Upper lobe of left lung (tissue), 6 donors: ENCODE measurements around the gene COG6. TPM values are rescaled to one million over a fixed set of nuclear protein-coding genes. Genes with fewer than 3 reads are reported as not detected.

ENCODE experiments used
- ATAC-seq, 2 donors: fragments of 200-7000 bp; cut with Tn5 transposase; one replicate each; pipeline ENCODE4 v1.9.1; 2022; ENCODE audit warnings: mild to moderate bottlenecking in 2 of 2, moderate library complexity in 2 of 2; ENCODE audit not compliant: low FRiP score in 2 of 2
- DNase-seq, 2 donors: peaks; one replicate each; pipeline ENCODE4 v3.0.0-alpha.2; 2019 to 2020
- H3K27ac ChIP-seq, 4 donors: fragments of 200-600 bp; sonication (generic); one replicate each; pipeline ENCODE4 v1.5.1; 2016 to 2019
- H3K27me3 ChIP-seq, 4 donors: fragments of 200-600 bp; sonication (generic); one replicate each; pipeline ENCODE4 v1.5.1; 2017 to 2019
- H3K36me3 ChIP-seq, 4 donors: fragments of 200-600 bp; sonication (generic); one replicate each; pipeline ENCODE4 v1.5.1; 2016 to 2019
- H3K4me1 ChIP-seq, 4 donors: fragments of 200-600 bp; sonication (generic); one replicate each; pipeline ENCODE4 v1.5.1; 2018 to 2019
- H3K4me3 ChIP-seq, 4 donors: fragments of 200-600 bp; sonication (generic); one replicate each; pipeline ENCODE4 v1.5.1; 2017 to 2019; ENCODE audit warnings: mild to moderate bottlenecking in 2 of 4, moderate library complexity in 1 of 4
- H3K9me3 ChIP-seq, 4 donors: fragments of 200-600 bp; sonication (generic); one replicate each; pipeline ENCODE4 v1.5.1; 2018 to 2019
- EP300 ChIP-seq, 4 donors: sonication (generic); formaldehyde crosslinking; IDR thresholded peaks; one replicate each; pipeline ENCODE4 v1.5.1; 2017; ENCODE audit warnings: antibody characterized with exemption in 4 of 4, control low read depth in 2 of 4
- POLR2A ChIP-seq, 4 donors: fragments of 450-650 bp; IDR thresholded peaks; one replicate each; pipeline ENCODE4 v1.5.1; 2016 to 2017; ENCODE audit warnings: antibody characterized with exemption in 4 of 4, mild to moderate bottlenecking in 2 of 4
- POLR2AphosphoS5 ChIP-seq, 2 donors: sonication (generic); formaldehyde crosslinking; IDR thresholded peaks; one replicate each; pipeline ENCODE4 v1.5.1; 2017; ENCODE audit warnings: antibody characterized with exemption in 2 of 2
- WGBS, 2 donors: methylation state at CpG; one replicate each; pipeline ENCODE4 v1.1.5; 2017 to 2018; 5-methylcytosine and 5-hydroxymethylcytosine counted together
- total RNA-seq, 6 donors: library from RNA; depleted of rRNA in 4 of 6; stranded (reverse); fragments of >200 nt in 4 of 6; gene quantifications; one replicate each; pipeline versions ENCODE4 v1.1.0 to v1.2.1, GENCODE V29; 2016 to 2021
- TF ChIP-seq, protein P1 (sequence below), 6 experiments: fragments of 450-650 bp in 4 of 6; fragments of 200-600 bp in 2 of 6; sonication (generic) in 2 of 6; IDR thresholded peaks; one replicate each; pipeline ENCODE4 v1.5.1; 2016 to 2019; ENCODE audit warnings: antibody characterized with exemption in 6 of 6
- donor health status: DM: no; HTN: no; CAD: no; lungs with moderate emphysema.
- donor health status: DM: no; HTN: yes; CAD: no; lungs with severe emphysema.

Gene COG6
- total RNA-seq, 6 donors from 2014 or later: 10.3 to 37.5 (median 17.2) TPM

GRCh38 chr13:39737047-39737446 lies 81.6 kb downstream of the COG6 start:
- Histone ChIP-seq H3K4me3 (no peak overlapping the region), H3K27me3 (no peaks in the 10 kb centered on the region), H3K36me3 (peaks cover 0 to 26% (median 5%) of the 10 kb centered on the region in 4 donors), H3K27ac (no peak overlapping the region), H3K4me1 (no peaks in the 10 kb centered on the region), H3K9me3 (no peaks in the 10 kb centered on the region)
- TF ChIP-seq, protein P1, sequence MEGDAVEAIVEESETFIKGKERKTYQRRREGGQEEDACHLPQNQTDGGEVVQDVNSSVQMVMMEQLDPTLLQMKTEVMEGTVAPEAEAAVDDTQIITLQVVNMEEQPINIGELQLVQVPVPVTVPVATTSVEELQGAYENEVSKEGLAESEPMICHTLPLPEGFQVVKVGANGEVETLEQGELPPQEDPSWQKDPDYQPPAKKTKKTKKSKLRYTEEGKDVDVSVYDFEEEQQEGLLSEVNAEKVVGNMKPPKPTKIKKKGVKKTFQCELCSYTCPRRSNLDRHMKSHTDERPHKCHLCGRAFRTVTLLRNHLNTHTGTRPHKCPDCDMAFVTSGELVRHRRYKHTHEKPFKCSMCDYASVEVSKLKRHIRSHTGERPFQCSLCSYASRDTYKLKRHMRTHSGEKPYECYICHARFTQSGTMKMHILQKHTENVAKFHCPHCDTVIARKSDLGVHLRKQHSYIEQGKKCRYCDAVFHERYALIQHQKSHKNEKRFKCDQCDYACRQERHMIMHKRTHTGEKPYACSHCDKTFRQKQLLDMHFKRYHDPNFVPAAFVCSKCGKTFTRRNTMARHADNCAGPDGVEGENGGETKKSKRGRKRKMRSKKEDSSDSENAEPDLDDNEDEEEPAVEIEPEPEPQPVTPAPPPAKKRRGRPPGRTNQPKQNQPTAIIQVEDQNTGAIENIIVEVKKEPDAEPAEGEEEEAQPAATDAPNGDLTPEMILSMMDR (IDR thresholded peaks at IDR 0.05): no peak
- TF ChIP-seq POLR2AphosphoS5 (IDR thresholded peaks at IDR 0.05): no peak
- no peak for TF ChIP-seq POLR2A (IDR thresholded peaks at IDR 0.05)
- TF ChIP-seq EP300 (IDR thresholded peaks at IDR 0.05): no peak
- ATAC-seq (peak in 1 of 2 donors; percentile 51), DNase-seq (no peak)
- 98 to 100% methylated on average over 4 of the region's 5 CpGs for WGBS, 2 donors

DNA sequence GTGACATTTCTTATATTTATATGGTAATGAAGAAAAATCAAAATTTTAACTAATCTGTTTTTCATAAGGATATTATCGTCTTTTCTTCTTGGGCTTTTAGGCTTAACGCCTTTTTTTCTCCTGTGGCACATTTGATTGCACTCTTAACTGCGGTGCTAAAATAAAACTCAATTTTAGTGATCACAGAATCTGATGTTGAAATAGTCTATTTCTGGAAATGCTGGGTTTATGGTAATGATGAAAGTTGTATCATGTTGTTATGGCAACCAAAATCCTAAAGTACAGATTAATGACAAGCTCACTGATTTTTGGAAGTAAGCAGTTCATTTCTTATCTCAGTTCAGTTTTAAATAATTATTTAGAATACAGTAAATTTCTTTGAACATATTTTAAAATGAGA lies 85.3 kb downstream of the COG6 start:
- 87 to 88% methylated on average over 3 of the region's 3 CpGs for WGBS, 2 donors
- H3K27ac ChIP-seq: no peak overlapping the region
- TF ChIP-seq, protein P1 (IDR thresholded peaks at IDR 0.05): no peak
- TF ChIP-seq POLR2AphosphoS5 (IDR thresholded peaks at IDR 0.05) (no peak), POLR2A (IDR thresholded peaks at IDR 0.05) (no peak), EP300 (IDR thresholded peaks at IDR 0.05) (no peak)
- no peaks in the 10 kb centered on the region for H3K27me3 ChIP-seq
- H3K9me3 ChIP-seq: no peaks in the 10 kb centered on the region
- peaks cover 0 to 11% (median 3%) of the 10 kb centered on the region in 4 donors for H3K36me3 ChIP-seq
- ATAC-seq (no peak), DNase-seq (no peak)
- H3K4me1 ChIP-seq: no peaks in the 10 kb centered on the region
- H3K4me3 ChIP-seq: no peak overlapping the region

DNA sequence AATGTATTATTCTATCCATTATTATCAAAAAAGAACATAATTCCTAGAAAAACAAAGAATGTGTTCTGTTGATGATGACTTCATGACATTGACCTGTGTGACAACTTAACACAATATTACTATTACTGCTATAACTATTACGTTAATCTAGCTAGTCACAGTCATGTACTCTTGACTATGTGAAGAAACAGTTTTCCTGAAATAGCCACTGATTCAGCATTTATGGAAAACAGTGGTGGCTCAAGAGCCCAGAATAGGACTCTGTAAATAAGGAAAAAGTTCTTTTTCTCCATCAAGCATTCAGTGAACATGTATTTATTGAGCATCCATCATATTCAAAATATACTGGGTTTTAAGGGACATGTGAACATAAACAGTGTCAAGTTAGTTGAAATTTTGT lies 93.5 kb downstream of the COG6 start:
- Histone ChIP-seq H3K4me1 (no peaks in the 10 kb centered on the region), H3K27ac (no peak overlapping the region), H3K9me3 (no peaks in the 10 kb centered on the region), H3K27me3 (no peaks in the 10 kb centered on the region), H3K36me3 (peaks cover 0 to 9% (median 0%) of the 10 kb centered on the region in 4 donors), H3K4me3 (no peak overlapping the region)
- ATAC-seq: no peak
- no peak for DNase-seq
- WGBS, 2 donors: 68 to 72% methylated on average over 1 of the region's 1 CpG
- TF ChIP-seq POLR2AphosphoS5 (IDR thresholded peaks at IDR 0.05) (no peak), EP300 (IDR thresholded peaks at IDR 0.05) (no peak), POLR2A (IDR thresholded peaks at IDR 0.05) (no peak)
- TF ChIP-seq, protein P1 (IDR thresholded peaks at IDR 0.05): no peak

DNA sequence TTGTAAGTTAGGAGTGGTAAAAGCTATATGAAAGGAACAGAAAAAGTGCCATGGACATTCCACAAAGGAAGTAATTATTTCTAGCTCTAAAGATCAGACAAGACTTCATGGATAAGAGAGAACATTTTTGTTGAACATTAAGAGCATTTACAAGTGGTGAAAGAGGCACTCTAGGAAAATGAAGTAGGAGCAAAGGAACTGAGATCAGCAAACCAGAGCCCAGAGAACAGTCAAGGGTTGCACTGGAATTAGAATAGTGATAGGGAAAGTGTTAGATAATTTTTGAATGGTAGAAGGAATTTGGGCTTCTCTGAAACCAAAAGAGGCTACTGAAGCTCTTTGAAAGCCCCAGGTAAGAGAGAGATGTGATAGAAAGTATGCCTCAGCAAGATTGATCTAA lies 94.1 kb downstream of the COG6 start:
- DNase-seq (no peak), ATAC-seq (no peak)
- no peaks in the 10 kb centered on the region for H3K4me1 ChIP-seq
- H3K4me3 ChIP-seq: no peak overlapping the region
- TF ChIP-seq, protein P1 (IDR thresholded peaks at IDR 0.05): no peak
- TF ChIP-seq EP300 (IDR thresholded peaks at IDR 0.05): no peak
- no peak for TF ChIP-seq POLR2AphosphoS5 (IDR thresholded peaks at IDR 0.05)
- no peak overlapping the region for H3K27ac ChIP-seq
- no peaks in the 10 kb centered on the region for H3K27me3 ChIP-seq
- H3K9me3 ChIP-seq: no peaks in the 10 kb centered on the region
- peaks cover 0 to 9% (median 0%) of the 10 kb centered on the region in 4 donors for H3K36me3 ChIP-seq

GRCh38 chr13:39751805-39752204 lies 96.3 kb downstream of the COG6 start:
- ATAC-seq (no peak), DNase-seq (no peak)
- Histone ChIP-seq H3K27me3 (no peaks in the 10 kb centered on the region), H3K4me1 (no peaks in the 10 kb centered on the region), H3K4me3 (no peak overlapping the region), H3K9me3 (no peaks in the 10 kb centered on the region), H3K36me3 (peaks cover 0 to 9% (median 0%) of the 10 kb centered on the region in 4 donors), H3K27ac (no peak overlapping the region)
- TF ChIP-seq, protein P1 (IDR thresholded peaks at IDR 0.05): no peak
- TF ChIP-seq EP300 (IDR thresholded peaks at IDR 0.05): no peak
- TF ChIP-seq POLR2A (IDR thresholded peaks at IDR 0.05): no peak
- no peak for TF ChIP-seq POLR2AphosphoS5 (IDR thresholded peaks at IDR 0.05)
